K562 (cell line): Measurements from ENCODE around the gene AKAP12. TPM values are rescaled to one million over a fixed set of nuclear protein-coding genes. Genes with fewer than 3 reads are reported as not detected.

ENCODE experiments used
- ATAC-seq: fragments of 200-7000 bp; cut with Tn5 transposase; 3 replicates; pipeline ENCODE4 v1.9.1; 2020; ENCODE audit warnings: moderate library complexity
- BruUV-seq: library from RNA; stranded (reverse); fragments of 400-500 nt; replicated peaks from 2 replicates; lab custom pipeline; 2021; lab: Mats Ljungman, UMichigan
- CTCF ChIA-PET: fragments of 300-600 bp; formaldehyde crosslinking; extraction: SDS; loops from one replicate; lab custom pipeline; 2021; ENCODE audit warnings: low intra/inter-chr PET ratio; lab: Yijun Ruan, JAX
- POLR2A ChIA-PET: fragments of 300-600, 350-650 bp; sonication (Branson Sonifier 250); formaldehyde crosslinking; extraction: SDS; loops from one replicate; lab custom pipeline; 2021; ENCODE audit warnings: antibody characterized with exemption, inconsistent platforms; lab: Yijun Ruan, JAX
- DNase-seq, 4 experiments: peaks; one replicate each; pipeline versions ENCODE4 v3.0.0 to v3.0.0-alpha.2; 2011 to 2018; ENCODE audit warnings: low spot score in 3 of 4, mixed read lengths in 3 of 4; ENCODE audit errors: extremely low read depth in 1 of 4
- FAIRE-seq: peaks from 2 replicates; lab custom pipeline; 2011; peaks lifted over from hg19 to GRCh38; lab: Jason Lieb, UNC
- H2AFZ ChIP-seq: 2 replicates; pipeline ENCODE4 v1.6.0; 2011; ENCODE audit warnings: low read depth, low read length, control low read depth, inconsistent platforms
- H3K27ac ChIP-seq: fragments of 200-600 bp; 3 replicates; pipeline ENCODE4 v1.8.0; 2011; ENCODE audit warnings: low read depth, mild to moderate bottlenecking, control low read depth, inconsistent platforms, low read length, moderate library complexity, mixed read lengths; ENCODE audit errors: extremely low read depth
- H3K27me3 ChIP-seq, 2 experiments: fragments of 300-600 bp in 1 of 2; 2 replicates in 1 of 2; 3 replicates in 1 of 2; pipeline versions ENCODE4 v1.6.0 to v1.8.0; 2011; ENCODE audit warnings: inconsistent platforms in 2 of 2, low read length in 2 of 2, mild to moderate bottlenecking in 1 of 2, mixed read lengths in 1 of 2, moderate library complexity in 1 of 2; ENCODE audit not compliant: control insufficient read depth in 2 of 2, insufficient read depth in 2 of 2
- H3K36me3 ChIP-seq: fragments of 300-600 bp; 3 replicates; pipeline ENCODE4 v1.8.0; 2011; ENCODE audit warnings: mild to moderate bottlenecking, low read length, inconsistent platforms; ENCODE audit not compliant: control insufficient read depth, insufficient read depth
- H3K4me1 ChIP-seq, 2 experiments: fragments of 200-600 bp in 1 of 2; replicated peaks in 1 of 2; 2 replicates in 1 of 2; 3 replicates in 1 of 2; pipeline versions ENCODE4 v1.5.1 to v1.8.0; 2011; ENCODE audit warnings: inconsistent platforms in 2 of 2, low read length in 2 of 2, mild to moderate bottlenecking in 1 of 2, mixed read lengths in 1 of 2, moderate library complexity in 1 of 2; ENCODE audit not compliant: control insufficient read depth in 2 of 2, insufficient read depth in 2 of 2
- H3K4me2 ChIP-seq: 2 replicates; pipeline ENCODE4 v1.6.1; 2011; ENCODE audit warnings: low read length, control low read depth, inconsistent platforms, mixed read lengths; ENCODE audit not compliant: insufficient read depth
- H3K4me3 ChIP-seq: fragments of 200-600 bp; sonication (generic), shearing (Covaris generic); 2 replicates; pipeline ENCODE4 v1.5.1; 2016; ENCODE audit warnings: control low read depth, inconsistent platforms
- H3K79me2 ChIP-seq: fragments of 200-600 bp; 3 replicates; pipeline ENCODE4 v1.8.0; 2011; ENCODE audit warnings: low read length, inconsistent platforms; ENCODE audit not compliant: control insufficient read depth, insufficient read depth
- H3K9ac ChIP-seq, 2 experiments: 2 replicates each; pipeline versions ENCODE4 v1.6.0 to v1.6.1; 2011; ENCODE audit warnings: low read depth in 2 of 2, low read length in 2 of 2, control low read depth in 1 of 2, inconsistent platforms in 1 of 2, mild to moderate bottlenecking in 1 of 2, mixed read lengths in 1 of 2; ENCODE audit not compliant: insufficient read depth in 1 of 2
- H3K9me1 ChIP-seq: one replicate; pipeline ENCODE4 v1.6.0; 2011; ENCODE audit warnings: inconsistent platforms, mild to moderate bottlenecking, low read length, moderate library complexity; ENCODE audit not compliant: control insufficient read depth, insufficient read depth
- H3K9me3 ChIP-seq: replicated peaks from 2 replicates; pipeline ENCODE4 v1.5.1; 2011; ENCODE audit warnings: low read depth, low read length, inconsistent platforms; ENCODE audit not compliant: control insufficient read depth, insufficient read depth
- H4K20me1 ChIP-seq: replicated peaks from 2 replicates; pipeline ENCODE4 v1.6.1; 2011; ENCODE audit warnings: low read length, inconsistent platforms, mixed read lengths; ENCODE audit not compliant: control insufficient read depth, insufficient read depth
- CEBPZ ChIP-seq: fragments of 150-350 bp; IDR thresholded peaks from 2 replicates; pipeline ENCODE4 v1.6.1; 2014; ENCODE audit warnings: low read depth, mild to moderate bottlenecking, low read length, borderline replicate concordance
- GATAD2B ChIP-seq: fragments of 450-650 bp; IDR thresholded peaks from 2 replicates; pipeline ENCODE4 v1.6.1; 2017; ENCODE audit warnings: mild to moderate bottlenecking, borderline replicate concordance
- MAZ ChIP-seq, 2 experiments: fragments of 450-650 bp in 1 of 2; sonication (generic) in 1 of 2; formaldehyde crosslinking; IDR thresholded peaks in 1 of 2; conservative IDR thresholded peaks in 1 of 2; 2 replicates each; pipeline versions ENCODE4 v1.4.0 to v1.5.0; 2020; ENCODE audit warnings: mild to moderate bottlenecking in 1 of 2, missing genetic modification reagents in 1 of 2
- NCOA1 ChIP-seq: fragments of 450-650 bp; IDR thresholded peaks from 2 replicates; pipeline ENCODE4 v1.6.1; 2016; ENCODE audit warnings: low read depth
- NONO ChIP-seq, 2 experiments: fragments of 200-400 bp in 1 of 2; fragments of 450-650 bp in 1 of 2; formaldehyde crosslinking in 1 of 2; IDR thresholded peaks; 2 replicates each; pipeline ENCODE4 v1.6.1; 2017; ENCODE audit warnings: low read depth in 2 of 2, mild to moderate bottlenecking in 2 of 2, moderate library complexity in 2 of 2, low read length in 1 of 2
- NRF1 ChIP-seq, 2 experiments: fragments of 450-650 bp; IDR thresholded peaks in 1 of 2; conservative IDR thresholded peaks in 1 of 2; 2 replicates each; pipeline ENCODE4 v1.6.1; 2014; ENCODE audit warnings: mild to moderate bottlenecking in 2 of 2
- SIN3A ChIP-seq, 2 experiments: fragments of 150-350 bp in 1 of 2; IDR thresholded peaks; 2 replicates each; pipeline ENCODE4 v1.6.1; 2011 to 2016; ENCODE audit warnings: borderline replicate concordance in 2 of 2, low read depth in 2 of 2, low read length in 2 of 2, mild to moderate bottlenecking in 2 of 2, moderate library complexity in 2 of 2; ENCODE audit not compliant: control insufficient read depth in 1 of 2
- SP2 ChIP-seq: IDR thresholded peaks from 2 replicates; pipeline ENCODE4 v1.6.1; 2011; ENCODE audit warnings: mild to moderate bottlenecking, low read depth, low read length, moderate library complexity; ENCODE audit not compliant: poor library complexity, severe bottlenecking; ENCODE audit errors: extremely low read depth
- WGBS: fragments of 100-300 bp; shearing (Covaris generic); methylation state at CpG from one replicate; pipeline ENCODE4 v1.1.6; 2016; ENCODE audit warnings: low coverage, mixed read lengths; ENCODE audit not compliant: insufficient coverage; ENCODE audit errors: missing lambda C conversion rate; 5-methylcytosine and 5-hydroxymethylcytosine counted together
- in situ Hi-C: fragments of 300-500 bp; cut with MboI; formaldehyde crosslinking; loops from 4 replicates; pipeline ENCODE4 v1.15.0; 2018; ENCODE audit warnings: inconsistent platforms, mixed read lengths
- intact Hi-C: fragments of 100-400 bp; cut with micrococcal nuclease; formaldehyde crosslinking; loops from 2 replicates; pipeline ENCODE4 v1.14.2; 2022
- polyA plus RNA-seq, 8 experiments: library from polyadenylated mRNA; depleted of rRNA in 4 of 8; stranded (reverse) in 5 of 8; unstranded in 3 of 8; fragments of >200 nt; fragmentation: Nextera tagmentation in 2 of 8; fragmentation: Illumina TruSeq in 1 of 8; extraction: Ambion mirVana in 2 of 8; extraction: Trizol in 1 of 8; gene quantifications; 2 replicates each; pipeline versions ENCODE4 v1.2.1 to v1.2.3, GENCODE V29; 2011 to 2014; ENCODE audit warnings: inconsistent platforms in 1 of 8, missing spikeins in 1 of 8
- total RNA-seq, 7 experiments: library from RNA; depleted of rRNA in 6 of 7; stranded (reverse); fragments of >200 nt in 6 of 7; fragmentation: Illumina TruSeq in 2 of 7; extraction: Trizol in 2 of 7; gene quantifications; 2 replicates each; pipeline versions ENCODE4 v1.2.1 to v1.2.3, GENCODE V29; 2011 to 2021; ENCODE audit warnings: low replicate concordance in 1 of 7

AKAP12 gene
- total and polyA plus RNA-seq, 9 of the 15 experiments (the other 6 are each of a cell fraction or from before 2014, with no cell fraction given), result 0.08 to 2.0 (median 0.62) TPM

- FAIRE-seq (no peak), ATAC-seq (no peak), DNase-seq (no peak)
- H3K9ac ChIP-seq, result no peak overlapping the region
- in situ Hi-C loops, result loop anchor here (25.0 kb wide), 1 partner anchor 1587 kb away; the partner anchor contains the start of gene FBXO5
- no peak overlapping the region for H2AFZ ChIP-seq
- no peaks in the 10 kb centered on the region for H3K4me1 ChIP-seq
- peaks cover 72% of the 10 kb centered on the region for H3K36me3 ChIP-seq
- POLR2A ChIA-PET, result interaction anchor here (0.9 to 1.4 kb wide), 2 partner anchors 11 to 13 kb away, joined by 3 to 9 read pairs; no protein-coding TSS in a partner anchor
- H3K9me1 ChIP-seq, result peaks cover 5% of the 10 kb centered on the region
- H3K79me2 ChIP-seq, result peaks cover 86% of the 10 kb centered on the region
- 73% methylated on average over 6 of the region's 6 CpGs for WGBS
- H3K27me3 ChIP-seq, result no peaks in the 10 kb centered on the region
- no peaks in the 10 kb centered on the region for H3K9me3 ChIP-seq
- TF ChIP-seq GATAD2B (no peak), CEBPZ (no peak), MAZ (CRISPR knock-in tag; conservative IDR thresholded peaks at IDR 0.05 in 1 of 2, IDR thresholded peaks at IDR 0.05 in 1 of 2) (no peak), SIN3A (IDR thresholded peaks at IDR 0.05; ENCODE audit: borderline replicate concordance in 2 of 2, control insufficient read depth in 1 of 2, low read depth in 2 of 2, low read length in 2 of 2) (no peak), NCOA1 (no peak), NRF1 (conservative IDR thresholded peaks at IDR 0.05 in 1 of 2, IDR thresholded peaks at IDR 0.05 in 1 of 2) (no peak), NONO (IDR thresholded peaks at IDR 0.05; ENCODE audit: low read depth in 2 of 2, low read length in 1 of 2) (no peak), SP2 (no peak)
- no peak overlapping the region for H3K27ac ChIP-seq
- intact Hi-C loops, result no loop called here
- no peak overlapping the region for H3K4me3 ChIP-seq
- BruUV-seq, result no TSS peak
- CTCF ChIA-PET, result no interaction called here
- no peaks in the 10 kb centered on the region; the same call in 1 of the 2 replicates for H4K20me1 ChIP-seq
- H3K4me2 ChIP-seq, result no peak overlapping the region
Observed at GRCh38 chr6:151400473-151400872, 160.7 kb downstream of the AKAP12 start.
